Mesendoderm (in vitro differentiated cells): ENCODE data around the gene PTPRJ.

Experiments
- DNase-seq: peaks from one replicate; pipeline ENCODE4 v3.0.0; 2013
- H2AK5ac ChIP-seq: 2 replicates; pipeline ENCODE4 v1.6.1; 2013; ENCODE audit warnings: low read length, inconsistent platforms
- H2BK120ac ChIP-seq: 2 replicates; pipeline ENCODE4 v1.6.1; 2013; ENCODE audit warnings: low read depth, mild to moderate bottlenecking, low read length, moderate library complexity, mixed read lengths
- H2BK15ac ChIP-seq: replicated peaks from 2 replicates; pipeline ENCODE4 v1.6.1; 2013; ENCODE audit warnings: low read depth, mild to moderate bottlenecking, moderate library complexity
- H2BK5ac ChIP-seq: 2 replicates; pipeline ENCODE4 v1.6.1; 2013; ENCODE audit warnings: low read length, inconsistent platforms
- H3K18ac ChIP-seq: 2 replicates; pipeline ENCODE4 v1.6.1; 2013; ENCODE audit warnings: mild to moderate bottlenecking, low read length, mixed read lengths
- H3K23ac ChIP-seq: one replicate; pipeline ENCODE4 v1.6.1; 2013; ENCODE audit warnings: low read length
- H3K27ac ChIP-seq: 2 replicates; pipeline ENCODE4 v1.5.1; 2013; ENCODE audit warnings: low read depth, mild to moderate bottlenecking, inconsistent platforms, low read length, moderate library complexity
- H3K27me3 ChIP-seq: 2 replicates; pipeline ENCODE4 v1.6.1; 2013; ENCODE audit warnings: low read length, control low read depth, mild to moderate bottlenecking, inconsistent platforms; ENCODE audit not compliant: insufficient read depth, poor library complexity
- H3K36me3 ChIP-seq: 2 replicates; pipeline ENCODE4 v1.6.1; 2013; ENCODE audit warnings: low read length, inconsistent platforms; ENCODE audit not compliant: control insufficient read depth, insufficient read depth
- H3K4ac ChIP-seq: one replicate; pipeline ENCODE4 v1.6.1; 2013; ENCODE audit warnings: low read depth, mild to moderate bottlenecking, low read length, moderate library complexity
- H3K4me1 ChIP-seq: 2 replicates; pipeline ENCODE4 v1.6.1; 2013; ENCODE audit warnings: low read depth, low read length, inconsistent platforms; ENCODE audit not compliant: control insufficient read depth
- H3K4me2 ChIP-seq: 2 replicates; pipeline ENCODE4 v1.6.1; 2013; ENCODE audit warnings: low read length
- H3K4me3 ChIP-seq: 2 replicates; pipeline ENCODE4 v1.5.1; 2013; ENCODE audit warnings: mild to moderate bottlenecking, low read length
- H3K56ac ChIP-seq: one replicate; pipeline ENCODE4 v1.6.1; 2013; ENCODE audit warnings: low read length
- H3K79me1 ChIP-seq: 2 replicates; pipeline ENCODE4 v1.6.1; 2013; ENCODE audit warnings: low read length, inconsistent platforms
- H3K79me2 ChIP-seq: 2 replicates; pipeline ENCODE4 v1.6.1; 2013; ENCODE audit warnings: mild to moderate bottlenecking, low read length; ENCODE audit not compliant: control insufficient read depth, insufficient read depth
- H3K9ac ChIP-seq: 2 replicates; pipeline ENCODE4 v1.6.1; 2013; ENCODE audit warnings: low read length, inconsistent platforms
- H4K5ac ChIP-seq: one replicate; pipeline ENCODE4 v1.6.1; 2013; ENCODE audit warnings: low read length
- H4K8ac ChIP-seq: one replicate; pipeline ENCODE4 v1.6.1; 2013; ENCODE audit warnings: low read depth, mild to moderate bottlenecking, control low read depth, low read length, moderate library complexity
- WGBS: extraction: QIAGEN DNeasy Blood & Tissue Kit; methylation state at CpG from one replicate; pipeline ENCODE4 v1.1.7; 2013; ENCODE audit warnings: low lambda C conversion rate, missing lambda C conversion rate; ENCODE audit not compliant: insufficient coverage; ENCODE audit errors: extremely low coverage; 5-methylcytosine and 5-hydroxymethylcytosine counted together

Gene PTPRJ

DNA sequence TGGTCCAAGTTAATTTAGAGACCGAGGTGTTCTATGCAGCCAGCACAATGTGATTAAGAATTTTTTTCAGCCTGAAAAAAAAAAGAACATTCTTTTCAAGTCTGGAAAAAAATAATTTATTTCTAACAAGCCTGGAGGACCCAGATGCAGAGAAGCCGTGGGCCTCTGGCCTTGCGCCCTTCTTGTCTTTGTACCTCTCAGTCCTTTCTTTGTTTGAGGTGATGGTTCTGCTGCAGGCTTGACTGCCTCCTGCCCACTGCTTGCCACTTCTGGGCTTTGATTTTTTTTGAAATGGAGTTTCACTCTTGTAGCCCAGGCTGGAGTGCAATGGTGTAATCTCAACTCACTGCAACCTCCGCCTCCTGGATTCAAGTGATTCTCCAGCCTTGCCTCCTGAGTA lies 7.2 kb upstream of the PTPRJ start:
- no peak overlapping the region for H3K23ac ChIP-seq
- WGBS, result no CpG with 5 or more reads among the region's 4 CpGs
- no peak overlapping the region for H2AK5ac ChIP-seq

DNA sequence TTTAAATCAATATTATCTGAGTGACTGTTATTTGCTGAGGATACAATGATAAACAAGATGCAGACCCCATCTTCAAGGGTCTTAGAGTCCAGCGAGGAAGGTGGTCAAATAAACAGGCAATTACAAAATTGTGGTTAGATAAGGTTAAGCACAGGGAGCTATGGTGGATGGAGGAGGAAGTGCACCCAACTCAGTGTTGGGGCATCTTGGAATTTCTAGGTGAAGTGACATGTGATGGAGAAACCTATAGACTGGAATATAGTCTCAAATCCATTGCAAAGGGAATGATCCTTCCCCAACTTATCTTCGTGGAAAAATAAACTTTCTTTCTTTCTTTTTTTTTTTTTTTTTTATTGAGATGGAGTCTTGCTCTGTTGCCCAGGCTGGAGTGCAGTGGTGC lies 3.4 kb upstream of the PTPRJ start:
- Histone ChIP-seq H3K4ac (no peak overlapping the region), H3K56ac (no peak overlapping the region), H4K8ac (no peak overlapping the region), H3K36me3 (no peaks in the 10 kb centered on the region), H2AK5ac (no peak overlapping the region), H3K27me3 (no peaks in the 10 kb centered on the region), H3K4me3 (no peak overlapping the region), H3K79me1 (peaks cover 2% of the 10 kb centered on the region), H3K23ac (no peak overlapping the region), H3K27ac (no peak overlapping the region), H3K18ac (no peak overlapping the region), H3K4me1 (peaks cover under 1% of the 10 kb centered on the region), H4K5ac (no peak overlapping the region), H3K4me2 (no peak overlapping the region), H3K9ac (no peak overlapping the region), H3K79me2 (peaks cover 3% of the 10 kb centered on the region), H2BK15ac (no peak overlapping the region), H2BK5ac (no peak overlapping the region), H2BK120ac (no peak overlapping the region)
- DNase-seq, result no peak
- WGBS, result no CpG with 5 or more reads among the region's 2 CpGs

More for the DNA sequence above, 7.2 kb upstream of the PTPRJ start:
- Histone ChIP-seq H3K18ac (no peak overlapping the region), H3K27ac (no peak overlapping the region), H3K4me1 (no peaks in the 10 kb centered on the region), H3K27me3 (no peaks in the 10 kb centered on the region), H2BK15ac (no peak overlapping the region), H3K36me3 (no peaks in the 10 kb centered on the region), H4K8ac (no peak overlapping the region), H2BK5ac (no peak overlapping the region), H3K79me1 (no peaks in the 10 kb centered on the region), H3K4me3 (no peak overlapping the region), H3K79me2 (no peaks in the 10 kb centered on the region), H3K9ac (no peak overlapping the region), H2BK120ac (no peak overlapping the region), H3K4me2 (no peak overlapping the region), H3K56ac (no peak overlapping the region), H3K4ac (no peak overlapping the region), H4K5ac (no peak overlapping the region)
- no peak for DNase-seq

DNA sequence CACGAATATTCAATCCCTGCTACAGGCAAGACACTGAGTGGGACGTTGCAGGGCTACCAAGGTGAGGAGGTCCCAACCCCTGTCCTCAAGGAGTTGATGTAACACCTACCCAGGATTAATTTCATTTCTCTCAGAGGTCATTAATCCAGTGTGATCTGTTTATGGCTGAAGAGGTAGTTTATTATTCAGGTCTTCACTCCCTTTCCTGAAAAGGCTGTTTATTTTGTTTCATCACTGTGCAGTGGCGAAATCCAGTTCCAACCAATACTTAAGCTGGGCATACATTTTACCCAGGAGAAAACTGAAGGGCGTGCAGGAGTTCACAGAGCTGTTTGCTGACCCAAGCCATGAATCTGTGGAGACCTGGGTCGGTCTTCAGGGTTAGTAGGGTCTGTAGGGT lies 2.7 kb upstream of the PTPRJ start:
- Histone ChIP-seq H2BK120ac (no peak overlapping the region), H2BK5ac (no peak overlapping the region), H3K56ac (no peak overlapping the region), H3K27ac (no peak overlapping the region), H3K27me3 (no peaks in the 10 kb centered on the region), H2AK5ac (no peak overlapping the region), H3K79me2 (peaks cover 5% of the 10 kb centered on the region), H3K4me2 (no peak overlapping the region), H3K36me3 (no peaks in the 10 kb centered on the region), H2BK15ac (no peak overlapping the region), H3K23ac (no peak overlapping the region), H3K4me3 (no peak overlapping the region), H3K9ac (no peak overlapping the region), H3K4ac (no peak overlapping the region), H3K18ac (no peak overlapping the region), H3K79me1 (peaks cover 2% of the 10 kb centered on the region), H3K4me1 (peaks cover 2% of the 10 kb centered on the region), H4K8ac (no peak overlapping the region), H4K5ac (no peak overlapping the region)
- no CpG with 5 or more reads among the region's 5 CpGs for WGBS
- DNase-seq, result no peak

DNA sequence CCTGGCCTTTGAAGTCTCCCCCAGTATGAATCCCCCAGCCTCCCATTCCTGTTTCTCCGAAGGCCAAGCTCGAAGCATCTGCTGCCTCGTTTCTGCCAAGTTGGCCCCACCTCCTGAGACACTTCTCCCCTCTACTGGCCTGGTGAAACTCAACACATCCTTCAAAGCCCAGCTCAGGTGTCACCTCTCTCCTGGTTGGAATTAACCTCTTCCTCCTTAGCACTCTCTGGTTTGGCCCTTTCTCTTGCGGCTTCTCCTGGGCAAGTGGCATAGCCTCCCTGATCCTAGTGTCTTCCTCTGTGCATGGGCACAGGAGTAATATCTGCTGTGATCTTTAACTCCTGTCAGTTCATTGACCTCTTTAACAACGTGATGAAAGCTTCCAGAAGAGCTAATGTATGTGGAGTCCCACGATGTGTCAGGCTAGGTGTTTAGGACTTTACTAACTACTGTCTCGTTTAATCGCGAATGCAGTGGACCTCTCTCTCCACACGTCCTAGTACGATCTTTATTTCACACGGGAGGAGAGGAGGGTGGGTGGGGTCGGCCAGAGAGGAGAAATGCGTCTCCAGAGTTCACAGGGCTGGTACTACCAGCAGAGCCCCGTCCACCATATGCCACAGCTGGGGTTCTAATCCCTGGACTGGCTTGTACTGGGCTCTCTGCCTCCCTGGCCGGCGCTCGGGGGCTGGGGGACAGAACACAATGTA lies 826 bp upstream of the PTPRJ start:
- H3K4me2 ChIP-seq, result peak overlapping the region; percentile 55
- peaks cover 3% of the 10 kb centered on the region for H3K4me1 ChIP-seq
- no peak overlapping the region for H2BK15ac ChIP-seq
- H3K79me2 ChIP-seq, result peaks cover 13% of the 10 kb centered on the region
- H3K27me3 ChIP-seq, result no peaks in the 10 kb centered on the region
- H3K56ac ChIP-seq, result peak overlapping the region; percentile 85
- WGBS, result no CpG with 5 or more reads among the region's 18 CpGs
- H3K4ac ChIP-seq, result peak overlapping the region; percentile 56
- peak overlapping the region; percentile 65 for H3K9ac ChIP-seq
- peak overlapping the region; percentile 91 for H3K18ac ChIP-seq
- H3K79me1 ChIP-seq, result peaks cover 7% of the 10 kb centered on the region
- H3K23ac ChIP-seq, result no peak overlapping the region
- no peak overlapping the region for H2AK5ac ChIP-seq
- H3K36me3 ChIP-seq, result no peaks in the 10 kb centered on the region
- peak overlapping the region; percentile 46 for H2BK120ac ChIP-seq
- no peak overlapping the region for H4K8ac ChIP-seq
- peak overlapping the region; percentile 3 for H3K4me3 ChIP-seq
- peak overlapping the region; percentile 45 for H2BK5ac ChIP-seq
- peak overlapping the region; percentile 81 for H3K27ac ChIP-seq
- DNase-seq, result peak; percentile 94
- H4K5ac ChIP-seq, result no peak overlapping the region

DNA sequence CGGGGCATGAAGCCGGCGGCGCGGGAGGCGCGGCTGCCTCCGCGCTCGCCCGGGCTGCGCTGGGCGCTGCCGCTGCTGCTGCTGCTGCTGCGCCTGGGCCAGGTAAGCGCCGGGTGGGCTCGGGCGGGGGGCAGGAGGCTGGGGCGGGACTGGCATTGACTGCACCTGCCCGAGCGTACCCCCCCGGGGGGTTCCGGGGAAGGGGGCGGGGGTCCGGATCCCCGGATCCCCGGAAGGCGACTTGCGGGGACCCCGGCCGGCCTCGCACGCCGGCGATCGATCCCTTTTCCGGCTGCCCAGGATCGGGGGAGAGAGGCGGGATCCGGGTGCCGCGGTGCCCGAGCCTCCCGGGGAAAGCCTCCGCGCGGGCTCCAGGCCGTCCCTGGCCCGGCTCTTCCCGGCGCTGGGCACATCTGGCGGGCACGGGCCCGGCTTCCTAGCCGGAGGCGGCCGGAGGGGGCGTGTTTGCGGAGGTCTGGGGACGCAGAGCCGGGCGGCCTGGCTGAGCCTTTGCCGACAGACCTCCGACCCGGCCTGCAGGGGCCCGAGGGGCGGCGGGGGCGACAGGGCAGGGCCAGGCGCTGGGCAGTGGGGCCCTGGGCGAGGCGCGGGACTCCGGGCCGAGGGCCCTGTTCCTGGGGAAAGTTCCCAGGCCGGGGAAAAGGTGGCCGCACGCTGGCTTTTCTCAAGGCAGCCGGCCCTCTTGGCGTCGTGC lies 705 bp downstream of the PTPRJ start:
- peak; percentile 74 for DNase-seq
- H3K4ac ChIP-seq, result peak overlapping the region; percentile 37
- peak overlapping the region; percentile 89 for H3K27ac ChIP-seq
- H2BK120ac ChIP-seq, result peak overlapping the region; percentile 95
- H4K8ac ChIP-seq, result no peak overlapping the region
- H3K79me1 ChIP-seq, result peaks cover 7% of the 10 kb centered on the region
- H3K56ac ChIP-seq, result peak overlapping the region; percentile 86
- peak overlapping the region; percentile 72 for H3K9ac ChIP-seq
- H3K4me1 ChIP-seq, result peaks cover 5% of the 10 kb centered on the region
- no peaks in the 10 kb centered on the region for H3K36me3 ChIP-seq
- H3K18ac ChIP-seq, result peak overlapping the region; percentile 91
- H2AK5ac ChIP-seq, result no peak overlapping the region
- WGBS, result no CpG with 5 or more reads among the region's 82 CpGs
- peaks cover 15% of the 10 kb centered on the region for H3K79me2 ChIP-seq
- peak overlapping the region; percentile 43 for H2BK15ac ChIP-seq
- no peak overlapping the region for H3K23ac ChIP-seq
- peak overlapping the region; percentile 46 for H3K4me3 ChIP-seq
- no peaks in the 10 kb centered on the region for H3K27me3 ChIP-seq
- H2BK5ac ChIP-seq, result no peak overlapping the region
- H3K4me2 ChIP-seq, result peak overlapping the region; percentile 42
- H4K5ac ChIP-seq, result no peak overlapping the region
